NCI-H1417 (cell line): ENCODE measurements around the gene CPN2.

Experiments used
- DNase-seq, 3 experiments: peaks; one replicate each; lab custom pipeline; 2025; lab: John Stamatoyannopoulos, UW

CPN2 gene

GRCh38 chr3:194351080-194351672 lies at the start of gene CPN2:
Gene CPN2 (minus strand): TSS chr3:194351328. CDS start chr3:194342702, 8,626 bp downstream.
- DNase-seq = no peak

GRCh38 chr3:194399874-194400411 lies 48.8 kb upstream of the CPN2 start:
- DNase-seq = no peak

GRCh38 chr3:194399166-194399565 lies 48.0 kb upstream of the CPN2 start, which contains the start of gene GP5:
Gene GP5 (minus strand): TSS chr3:194399266. CDS start chr3:194398282, 984 bp downstream.
- DNase-seq = no peak

GRCh38 chr3:194397757-194398312 lies 46.7 kb upstream of the CPN2 start:
- peak in 1 of 3 experiments; percentile 59 for DNase-seq

GRCh38 chr3:194396859-194397756 lies 46.0 kb upstream of the CPN2 start:
- peak in 2 of 3 experiments; percentile 36 to 54 for DNase-seq

- DNase-seq = no peak
Observed at GRCh38 chr3:194396539-194396858, 45.4 kb upstream of the CPN2 start.

GRCh38 chr3:194395778-194396538 lies 44.8 kb upstream of the CPN2 start:
- peak in 1 of 3 experiments; percentile 21 for DNase-seq

GRCh38 chr3:194395212-194395611 lies 44.1 kb upstream of the CPN2 start:
- peak; percentile 36 to 97 (median 79) for DNase-seq

- DNase-seq = no peak
Observed at GRCh38 chr3:194392576-194392975, 41.4 kb upstream of the CPN2 start.

- DNase-seq = no peak
Observed at GRCh38 chr3:194390835-194391234, 39.7 kb upstream of the CPN2 start.

- DNase-seq = no peak
Observed at GRCh38 chr3:194389269-194389668, 38.1 kb upstream of the CPN2 start.

- no peak for DNase-seq
Observed at GRCh38 chr3:194387926-194388418, 36.8 kb upstream of the CPN2 start.

- no peak for DNase-seq
Observed at GRCh38 chr3:194387276-194387675, 36.1 kb upstream of the CPN2 start.

GRCh38 chr3:194386648-194387047 lies 35.5 kb upstream of the CPN2 start:
- peak in 2 of 3 experiments; percentile 22 to 65 for DNase-seq

- no peak for DNase-seq
Observed at GRCh38 chr3:194386066-194386465, 34.9 kb upstream of the CPN2 start.

- no peak for DNase-seq
Observed at GRCh38 chr3:194384569-194385001, 33.5 kb upstream of the CPN2 start.

GRCh38 chr3:194384156-194384555 lies 33.0 kb upstream of the CPN2 start:
- no peak for DNase-seq

- peak in 1 of 3 experiments; percentile 58 for DNase-seq
Observed at GRCh38 chr3:194383276-194383940, 32.3 kb upstream of the CPN2 start.

- no peak for DNase-seq
Observed at GRCh38 chr3:194382892-194383223, 31.7 kb upstream of the CPN2 start.

- DNase-seq = no peak
Observed at GRCh38 chr3:194382196-194382891, 31.2 kb upstream of the CPN2 start.

GRCh38 chr3:194381460-194381875 lies 30.3 kb upstream of the CPN2 start:
- DNase-seq = no peak
